Muscle of back (tissue), 13 donors: ENCODE data around the gene CYS1. TPM values are rescaled to one million over a fixed set of nuclear protein-coding genes. Genes with fewer than 3 reads are reported as not detected.
"Not testable (repeated sequence)": the region's sequence is repeated elsewhere in the genome, so short reads cannot be mapped to it uniquely, and the experiment has no call there.

Experiments
- DNase-seq, 3 donors: peaks; one replicate each; pipeline versions ENCODE4 v3.0.0 to v3.0.0-alpha.2; 2013
- long read RNA-seq, 9 donors: transcript quantifications; one replicate each; lab custom pipeline, GENCODE V29; 2026
- polyA plus RNA-seq, 10 donors: library from polyadenylated mRNA; unstranded; fragments of 120-200 nt; gene quantifications; one replicate each; pipeline ENCODE4 v1.2.1, GENCODE V29; 2013; ENCODE audit not compliant: insufficient read length in 10 of 10

CYS1 gene
- polyA plus RNA-seq: 10 to 100 TPM in 6 of 10 donors, 1 to 10 TPM in 4; 5.3 to 13.2 (median 11.0) TPM
- long read RNA-seq, donor 1, transcript CYS1-201 (3 exons, 2,738 nt): major isoform, 5 of 5 reads
- long read RNA-seq, donor 1, partial matches to known transcripts: 0 of 5 reads
- long read RNA-seq, donor 1, other reads (novel, unspliced or antisense): 0 of 5 reads
- long read RNA-seq, donor 2, partial matches to known transcripts: 0 of 4 reads
- long read RNA-seq, donor 2, other reads (novel, unspliced or antisense): 0 of 4 reads
- long read RNA-seq, donor 3: 0 reads
- long read RNA-seq, donor 4: 0 reads
- long read RNA-seq, donor 5, partial matches to known transcripts: 0 of 4 reads
- long read RNA-seq, donor 5, other reads (novel, unspliced or antisense): 0 of 4 reads
- long read RNA-seq, donor 6, partial matches to known transcripts: 0 of 4 reads
- long read RNA-seq, donor 6, other reads (novel, unspliced or antisense): 0 of 4 reads
- long read RNA-seq, donor 7, transcript CYS1-201 (3 exons, 2,738 nt): major isoform, 5 of 5 reads
- long read RNA-seq, donor 7, partial matches to known transcripts: 0 of 5 reads
- long read RNA-seq, donor 7, other reads (novel, unspliced or antisense): 0 of 5 reads
- long read RNA-seq, donor 8, partial matches to known transcripts: 0 of 3 reads
- long read RNA-seq, donor 8, other reads (novel, unspliced or antisense): 0 of 3 reads
- long read RNA-seq, donor 9, partial matches to known transcripts: 0 of 1 reads
- long read RNA-seq, donor 9, other reads (novel, unspliced or antisense): 0 of 1 reads

- no peak for DNase-seq
These were observed at the start of gene CYS1 for GRCh38 chr2:10079870-10080535. TSS of gene CYS1 (minus strand) at chr2:10080411. CDS start at chr2:10080223, 188 bp downstream.

- no peak for DNase-seq
These were observed 49.3 kb upstream of the CYS1 start for GRCh38 chr2:10129490-10129889.

- no peak for DNase-seq
These were observed 48.2 kb upstream of the CYS1 start for GRCh38 chr2:10128420-10128819.

GRCh38 chr2:10126632-10127026 is 46.4 kb upstream of the CYS1 start:
- DNase-seq: no peak

GRCh38 chr2:10125842-10126631 is 45.8 kb upstream of the CYS1 start:
- no peak for DNase-seq

- peak; percentile 75 to 86 (median 81) for DNase-seq
These were observed 44.4 kb upstream of the CYS1 start for GRCh38 chr2:10124538-10125045.

- DNase-seq: no peak
These were observed 43.1 kb upstream of the CYS1 start for GRCh38 chr2:10123281-10123680.

- DNase-seq: peak; percentile 93 to 97 (median 93)
These were observed 42.5 kb upstream of the CYS1 start, which contains the start of gene RRM2 for GRCh38 chr2:10122500-10123280. TSS of gene RRM2 (plus strand) at chr2:10122739. CDS start at chr2:10122799, 60 bp downstream.

- DNase-seq: peak in 1 of 3 donors; percentile 28
These were observed 40.8 kb upstream of the CYS1 start for GRCh38 chr2:10120877-10121574.

GRCh38 chr2:10120158-10120876 is 40.1 kb upstream of the CYS1 start:
- peak; percentile 84 to 92 (median 88) for DNase-seq

- DNase-seq: no peak
These were observed 39.5 kb upstream of the CYS1 start for GRCh38 chr2:10119601-10120157.

- no peak for DNase-seq
These were observed 38.8 kb upstream of the CYS1 start for GRCh38 chr2:10119027-10119325.

- no peak for DNase-seq
These were observed 29.1 kb upstream of the CYS1 start for GRCh38 chr2:10109311-10109710.

GRCh38 chr2:10104906-10105305 is 24.7 kb upstream of the CYS1 start:
- DNase-seq: not testable (repeated sequence)

- no peak for DNase-seq
These were observed 23.0 kb upstream of the CYS1 start for GRCh38 chr2:10103179-10103578.

GRCh38 chr2:10101491-10101890 is 21.3 kb upstream of the CYS1 start:
- peak in 1 of 3 donors; percentile 25 for DNase-seq

- DNase-seq: peak; percentile 38 to 72 (median 55)
These were observed 17.3 kb upstream of the CYS1 start for GRCh38 chr2:10097352-10098148.

- no peak for DNase-seq
These were observed 16.4 kb upstream of the CYS1 start for GRCh38 chr2:10096641-10097040.
